NT2/D1 (cell line): ENCODE results near the gene MVP.

Source experiments
- DNase-seq: peaks from one replicate; pipeline ENCODE4 v3.0.0-alpha.2; 2011; ENCODE audit warnings: low read depth, low spot score
- H3K27me3 ChIP-seq: 2 replicates; pipeline ENCODE4 v1.6.0; 2011; ENCODE audit warnings: mild to moderate bottlenecking; ENCODE audit not compliant: insufficient read length, insufficient read depth
- H3K36me3 ChIP-seq: 2 replicates; pipeline ENCODE4 v1.6.1; 2011; ENCODE audit warnings: mild to moderate bottlenecking, low read length, mixed read lengths; ENCODE audit not compliant: insufficient read depth, insufficient read length
- H3K4me1 ChIP-seq: 2 replicates; pipeline ENCODE4 v1.5.1; 2011; ENCODE audit not compliant: insufficient read depth, insufficient read length
- H3K4me3 ChIP-seq: 2 replicates; pipeline ENCODE4 v1.5.1; 2011; ENCODE audit warnings: low read depth; ENCODE audit not compliant: insufficient read length
- H3K9ac ChIP-seq: 2 replicates; pipeline ENCODE4 v1.6.0; 2011; ENCODE audit warnings: low read depth; ENCODE audit not compliant: insufficient read length
- H3K9me3 ChIP-seq: 2 replicates; pipeline ENCODE4 v1.5.1; 2011; ENCODE audit warnings: mild to moderate bottlenecking, low read length; ENCODE audit not compliant: insufficient read depth
- SUZ12 ChIP-seq: IDR thresholded peaks from 2 replicates; pipeline ENCODE4 v1.6.1; 2011; ENCODE audit not compliant: insufficient read length, insufficient read depth; ENCODE audit errors: extremely low read depth
- YY1 ChIP-seq: IDR thresholded peaks from 2 replicates; pipeline ENCODE4 v1.6.1; 2011; ENCODE audit not compliant: insufficient read length, insufficient read depth
- ZNF274 ChIP-seq: IDR thresholded peaks from 2 replicates; pipeline ENCODE4 v1.6.1; 2011; ENCODE audit warnings: mild to moderate bottlenecking, low read depth, low read length

The MVP gene

DNA sequence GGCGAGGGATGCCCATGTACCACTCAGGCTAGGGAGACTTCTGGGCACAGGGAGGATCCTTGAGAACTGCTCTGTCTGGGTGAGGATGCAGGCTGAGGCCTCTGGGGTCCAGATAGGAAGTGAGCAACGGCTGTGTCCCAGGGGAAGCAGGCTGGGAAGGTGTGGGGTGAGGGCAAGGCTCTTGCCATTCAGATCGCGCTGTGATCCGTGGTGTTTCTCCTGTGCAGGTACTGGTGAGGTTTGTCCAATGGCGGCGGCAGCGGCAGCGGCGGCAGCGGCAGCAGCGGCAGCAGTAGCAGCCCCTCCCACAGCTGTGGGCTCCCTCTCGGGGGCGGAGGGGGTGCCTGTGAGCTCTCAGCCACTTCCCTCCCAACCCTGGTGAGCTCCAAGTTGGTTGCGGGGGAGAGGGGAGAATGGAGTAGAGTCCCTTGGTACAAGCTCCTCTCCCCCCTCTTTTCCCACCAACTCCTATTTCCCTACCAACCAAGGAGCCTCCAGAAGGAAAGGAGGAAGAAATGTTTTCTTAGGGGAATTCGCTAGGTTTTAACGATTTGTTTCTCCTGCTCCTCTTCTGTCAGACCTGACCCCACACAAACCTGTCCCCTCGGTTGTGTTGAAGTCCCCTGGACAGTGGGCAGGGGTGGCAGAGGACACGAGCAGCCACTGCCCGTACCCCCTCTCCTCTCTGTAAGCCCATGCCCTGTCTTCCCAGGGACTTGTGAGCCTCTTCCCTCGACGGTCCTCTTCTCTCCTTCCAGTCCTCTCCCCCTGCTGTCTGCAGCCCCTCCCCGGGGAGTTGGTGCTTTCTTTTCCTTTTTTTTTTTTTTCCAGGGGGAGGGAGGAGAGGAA, 10.2 kb upstream of the MVP start:
- Histone ChIP-seq H3K9ac (peak overlapping the region; percentile 100), H3K9me3 (no peaks in the 10 kb centered on the region), H3K36me3 (peaks cover 35% of the 10 kb centered on the region), H3K4me1 (peaks cover 29% of the 10 kb centered on the region), H3K4me3 (peak overlapping the region; percentile 100), H3K27me3 (no peaks in the 10 kb centered on the region)
- TF ChIP-seq SUZ12, result no peak
- TF ChIP-seq ZNF274, result no peak
- TF ChIP-seq YY1, result no peak
- no peak for DNase-seq

GRCh38 chr16:29810699-29811169, 9.5 kb upstream of the MVP start:
- peaks cover 31% of the 10 kb centered on the region for H3K4me1 ChIP-seq
- DNase-seq, result no peak
- H3K27me3 ChIP-seq, result no peaks in the 10 kb centered on the region
- peaks cover 35% of the 10 kb centered on the region for H3K36me3 ChIP-seq
- no peak for TF ChIP-seq SUZ12
- TF ChIP-seq ZNF274, result no peak
- TF ChIP-seq YY1, result no peak
- H3K4me3 ChIP-seq, result peak overlapping the region; percentile 100
- H3K9ac ChIP-seq, result peak overlapping the region; percentile 100
- no peaks in the 10 kb centered on the region for H3K9me3 ChIP-seq

DNA sequence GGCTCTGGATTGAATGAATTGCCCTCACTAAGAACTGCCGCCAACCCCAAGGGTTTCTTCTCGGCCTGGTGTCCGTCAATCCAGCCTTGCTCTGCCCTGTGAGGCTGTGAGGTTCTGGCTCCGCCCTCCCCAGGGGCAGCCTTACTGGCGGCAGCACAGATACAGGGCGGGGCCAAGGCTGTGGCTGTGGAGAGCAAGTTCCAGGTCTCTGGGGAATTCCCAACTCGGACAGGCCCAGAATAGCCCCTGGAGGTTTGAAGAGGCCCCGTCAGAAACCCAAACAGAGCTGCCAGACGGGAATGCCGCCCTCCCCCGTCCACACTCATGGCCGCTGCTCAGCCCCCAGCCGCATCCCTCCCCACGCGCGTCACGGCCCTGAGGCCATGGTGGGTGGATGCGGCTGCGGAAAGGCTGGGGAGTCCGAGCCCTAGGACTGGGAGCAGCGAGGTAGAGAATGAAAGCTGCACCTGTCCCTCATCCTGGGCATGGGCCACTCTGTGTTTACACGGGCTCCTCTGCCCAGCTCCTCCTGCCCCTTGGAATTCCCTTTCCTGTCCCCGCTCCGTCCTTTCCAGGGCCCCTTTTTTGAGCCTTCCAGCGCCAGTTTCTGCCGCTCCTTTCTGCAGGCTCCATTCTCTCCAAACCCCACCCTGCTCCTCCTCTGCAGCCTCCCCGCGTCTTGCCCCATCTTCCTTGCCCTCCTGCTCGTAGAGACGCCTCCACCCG, 8.9 kb upstream of the MVP start:
- peak; percentile 97 for DNase-seq
- Histone ChIP-seq H3K4me1 (peaks cover 31% of the 10 kb centered on the region), H3K9me3 (no peaks in the 10 kb centered on the region), H3K9ac (peak overlapping the region; percentile 100), H3K27me3 (no peaks in the 10 kb centered on the region), H3K4me3 (peak overlapping the region; percentile 100), H3K36me3 (peaks cover 35% of the 10 kb centered on the region)
- no peak for TF ChIP-seq ZNF274
- TF ChIP-seq SUZ12, result no peak

DNA sequence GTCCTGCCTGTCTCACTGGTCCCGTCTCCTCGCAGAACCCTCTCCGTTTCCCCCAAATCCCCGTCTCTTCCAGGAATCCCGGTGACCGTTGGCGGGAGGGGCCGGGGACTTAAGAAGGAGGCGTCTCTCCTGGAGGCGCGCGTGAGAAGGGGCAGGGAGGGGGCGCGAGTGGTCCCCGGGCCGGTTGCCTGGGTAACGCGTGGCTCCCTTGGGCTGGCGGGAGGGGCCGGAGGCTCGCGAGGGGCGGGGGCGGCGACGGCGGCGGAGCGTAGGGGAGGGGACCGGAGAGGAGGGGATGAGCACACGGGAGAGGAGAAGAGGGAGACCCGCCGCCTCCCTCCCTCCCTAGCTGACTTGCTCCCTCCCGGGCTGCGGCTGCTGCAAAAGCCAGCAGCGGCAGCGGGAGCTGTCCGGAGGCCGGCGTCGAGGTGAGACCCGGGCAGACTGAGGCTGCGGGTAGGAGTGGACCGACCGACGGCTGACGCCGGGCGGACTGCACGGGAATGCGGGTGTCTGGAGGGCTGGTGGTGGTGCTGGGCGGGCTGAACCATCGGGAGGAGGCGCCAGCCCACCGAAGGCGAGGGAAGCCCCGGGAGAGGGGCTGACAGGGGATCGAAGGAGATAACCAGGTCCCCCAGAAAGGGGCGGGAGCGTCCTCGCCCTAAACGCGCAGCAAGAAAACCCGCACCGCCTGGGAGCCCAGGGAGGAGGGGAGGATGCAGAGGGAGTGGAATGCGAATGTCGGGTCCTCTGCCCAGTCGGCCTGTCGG, 8.2 kb upstream of the MVP start, which contains the start of gene PRRT2:
PRRT2 (plus strand) TSS at position 298 of the 770 bp plus-strand sequence. CDS start 862 bp downstream, outside the sequence.
- Histone ChIP-seq H3K27me3 (no peaks in the 10 kb centered on the region), H3K9ac (peak within 1 kb of the TSS; percentile 99), H3K9me3 (no peaks in the 10 kb centered on the region), H3K36me3 (peaks cover 35% of the 10 kb centered on the region), H3K4me1 (peaks cover 31% of the 10 kb centered on the region), H3K4me3 (peak within 1 kb of the TSS; percentile 100)
- DNase-seq, result peak; percentile 57
- TF ChIP-seq SUZ12, result no peak

DNA sequence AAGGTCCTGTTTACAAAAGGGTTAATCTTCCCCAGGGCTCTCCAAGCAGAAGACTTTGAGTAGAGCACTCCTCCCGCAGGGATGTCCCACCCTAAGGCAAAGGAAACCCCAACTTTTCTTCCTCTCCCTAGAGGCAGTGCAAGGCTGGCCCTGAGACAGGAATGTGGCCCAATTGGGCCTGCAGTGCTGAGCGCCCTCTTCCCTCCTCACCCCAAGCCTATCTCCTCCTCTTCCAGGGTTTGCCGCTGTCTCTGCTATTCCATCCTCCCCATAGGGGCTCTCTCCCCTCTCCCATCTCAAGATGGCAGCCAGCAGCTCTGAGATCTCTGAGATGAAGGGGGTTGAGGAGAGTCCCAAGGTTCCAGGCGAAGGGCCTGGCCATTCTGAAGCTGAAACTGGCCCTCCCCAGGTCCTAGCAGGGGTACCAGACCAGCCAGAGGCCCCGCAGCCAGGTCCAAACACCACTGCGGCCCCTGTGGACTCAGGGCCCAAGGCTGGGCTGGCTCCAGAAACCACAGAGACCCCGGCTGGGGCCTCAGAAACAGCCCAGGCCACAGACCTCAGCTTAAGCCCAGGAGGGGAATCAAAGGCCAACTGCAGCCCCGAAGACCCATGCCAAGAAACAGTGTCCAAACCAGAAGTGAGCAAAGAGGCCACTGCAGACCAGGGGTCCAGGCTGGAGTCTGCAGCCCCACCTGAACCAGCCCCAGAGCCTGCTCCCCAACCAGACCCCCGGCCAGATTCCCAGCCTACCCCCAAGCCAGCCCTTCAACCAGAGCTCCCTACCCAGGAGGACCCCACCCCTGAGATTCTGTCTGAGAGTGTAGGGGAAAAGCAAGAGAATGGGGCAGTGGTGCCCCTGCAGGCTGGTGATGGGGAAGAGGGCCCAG, 7.3 kb upstream of the MVP start:
- no peak for DNase-seq
- peaks cover 31% of the 10 kb centered on the region for H3K4me1 ChIP-seq
- H3K4me3 ChIP-seq, result peak overlapping the region; percentile 100
- H3K9ac ChIP-seq, result peak overlapping the region; percentile 99
- H3K36me3 ChIP-seq, result peaks cover 30% of the 10 kb centered on the region
- H3K9me3 ChIP-seq, result no peaks in the 10 kb centered on the region
- H3K27me3 ChIP-seq, result no peaks in the 10 kb centered on the region
- TF ChIP-seq YY1, result no peak
- no peak for TF ChIP-seq ZNF274
- no peak for TF ChIP-seq SUZ12

GRCh38 chr16:29813644-29814562, 6.4 kb upstream of the MVP start:
- H3K36me3 ChIP-seq, result peaks cover 30% of the 10 kb centered on the region
- H3K27me3 ChIP-seq, result no peaks in the 10 kb centered on the region
- H3K4me3 ChIP-seq, result no peak overlapping the region
- H3K9ac ChIP-seq, result peak overlapping the region; percentile 86
- TF ChIP-seq YY1, result no peak
- TF ChIP-seq ZNF274, result no peak
- no peak for TF ChIP-seq SUZ12
- H3K9me3 ChIP-seq, result no peaks in the 10 kb centered on the region
- DNase-seq, result no peak
- peaks cover 30% of the 10 kb centered on the region for H3K4me1 ChIP-seq
